NCI-H82 (cell line): Measurements from ENCODE around the gene FBXO31.
A peak's percentile ranks its signal among the peaks of the same experiment; 100 is the strongest.
"Not testable (repeated sequence)": the region's sequence is repeated elsewhere in the genome, so short reads cannot be mapped to it uniquely, and the experiment has no call there.

ENCODE experiments used
- DNase-seq: peaks from one replicate; lab custom pipeline; 2025; lab: John Stamatoyannopoulos, UW

Gene FBXO31

DNA sequence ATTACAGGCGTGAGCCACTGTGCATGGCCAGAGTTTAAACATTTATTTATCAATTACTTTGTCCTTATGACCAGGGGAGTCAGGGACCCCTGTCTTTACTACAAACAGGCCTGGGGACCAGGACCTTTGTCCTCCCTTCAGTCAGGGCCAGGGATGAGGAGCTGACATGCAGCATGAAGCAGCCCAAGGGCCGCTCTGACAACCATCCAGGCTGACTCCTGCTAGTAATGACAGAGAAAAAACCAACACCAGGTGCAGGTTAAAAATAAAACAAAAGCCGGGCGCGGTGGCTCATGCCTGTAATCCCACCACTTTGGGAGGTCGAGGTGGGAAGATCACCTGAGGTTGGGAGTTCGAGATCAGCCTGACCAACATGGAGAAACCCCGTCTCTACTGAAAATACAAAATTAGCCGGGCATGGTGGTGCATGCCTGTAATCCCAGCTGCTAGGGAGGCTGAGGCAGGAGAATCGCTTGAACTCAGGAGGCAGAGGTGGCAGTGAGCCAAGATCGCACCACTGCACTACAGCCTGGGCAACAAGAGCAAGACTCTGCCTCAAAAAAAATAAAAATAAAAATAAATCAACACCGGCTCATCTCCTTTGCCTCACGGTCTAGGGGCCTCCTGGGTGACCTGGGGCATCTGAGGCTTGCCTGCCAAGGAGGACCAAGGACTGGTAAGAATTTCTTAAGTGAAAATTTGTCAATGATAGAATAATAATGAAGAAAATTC lies 20.6 kb downstream of the FBXO31 start:
- DNase-seq, result not testable (repeated sequence)

DNA sequence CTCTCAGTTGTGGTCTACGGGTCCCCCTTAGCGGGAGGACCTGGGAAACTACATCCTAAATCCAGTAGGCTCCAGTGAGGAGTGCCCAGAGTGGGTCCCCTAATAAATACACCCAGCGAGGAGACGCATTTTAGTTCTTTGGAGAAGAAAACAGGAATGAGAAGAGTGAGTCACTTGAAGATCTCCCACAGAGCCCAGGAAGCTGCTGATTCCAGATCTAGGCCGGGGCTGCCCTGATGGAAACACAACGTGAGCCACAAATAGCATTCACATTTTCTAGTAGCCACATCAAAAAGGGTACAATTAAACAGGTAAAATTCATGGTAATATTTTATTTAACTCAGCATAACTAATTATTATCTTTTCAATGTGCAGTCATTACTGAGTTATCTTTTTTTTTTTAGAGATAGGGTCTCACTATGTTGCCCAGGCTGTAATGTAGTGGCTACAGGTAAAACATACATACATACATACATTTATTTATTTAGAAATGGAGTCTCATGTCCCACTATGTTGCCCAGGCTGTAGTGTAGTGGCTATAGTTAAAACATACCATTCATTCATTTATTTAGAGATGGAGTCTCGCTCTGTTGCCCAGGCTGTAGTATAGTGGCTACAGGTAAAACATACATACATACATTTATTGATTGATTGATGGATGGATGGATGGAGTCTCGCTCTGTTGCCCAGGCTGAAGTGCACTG lies 21.5 kb downstream of the FBXO31 start:
- DNase-seq, result no peak

DNA sequence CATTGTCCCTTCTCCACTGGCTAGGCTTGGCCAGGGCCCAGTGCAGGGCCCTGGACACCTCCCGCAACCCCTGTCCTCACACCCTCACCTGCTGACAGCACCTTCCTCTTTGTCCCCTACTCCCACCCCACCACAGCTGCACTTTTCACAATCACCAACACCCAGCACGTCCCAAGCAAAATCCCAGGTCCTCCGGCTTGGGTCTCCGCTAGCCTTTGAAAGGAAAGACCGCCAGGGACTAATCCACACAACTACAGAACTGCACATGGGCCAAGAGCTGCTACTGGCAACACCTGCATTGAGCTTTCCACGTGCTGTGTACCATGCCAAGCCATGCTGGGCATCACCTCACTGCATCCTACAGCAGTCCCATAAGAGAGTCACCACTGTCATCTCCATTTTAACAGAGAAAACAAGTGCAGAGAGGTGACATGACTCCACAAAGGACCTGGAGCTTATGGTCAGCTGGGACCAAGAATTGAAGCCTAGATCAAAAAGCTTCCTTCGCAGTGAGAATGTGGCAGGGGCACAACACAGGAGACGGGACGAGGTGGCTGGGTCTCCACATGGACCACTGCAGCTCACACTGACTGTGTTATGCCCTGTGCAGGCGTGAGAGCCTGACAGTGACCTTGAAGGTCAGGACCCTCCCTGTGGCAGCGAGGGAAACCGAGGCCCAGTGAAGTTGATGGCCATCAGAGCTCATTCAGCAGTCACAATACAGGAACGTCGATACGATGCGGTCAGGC lies 22.5 kb downstream of the FBXO31 start:
- DNase-seq, result no peak

DNA sequence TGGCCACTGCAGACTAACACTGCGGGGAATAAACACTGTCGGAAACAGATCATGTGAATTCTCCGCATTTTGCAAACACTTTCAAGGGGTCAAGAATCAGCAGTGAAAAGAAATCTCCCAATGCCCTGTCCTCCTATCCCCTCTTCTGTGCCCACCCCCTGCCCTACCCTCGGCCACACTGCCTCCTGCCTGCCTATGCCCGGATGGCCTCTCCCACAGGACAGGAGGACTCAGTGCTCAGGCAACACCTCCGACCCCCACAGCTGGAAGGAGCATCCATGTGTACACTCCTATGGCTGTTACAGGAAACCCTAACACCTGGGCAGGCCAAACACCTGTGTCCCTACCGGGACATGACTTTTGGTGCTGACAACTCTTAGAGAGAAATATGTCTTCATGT lies 24.5 kb downstream of the FBXO31 start:
- no peak for DNase-seq

DNA sequence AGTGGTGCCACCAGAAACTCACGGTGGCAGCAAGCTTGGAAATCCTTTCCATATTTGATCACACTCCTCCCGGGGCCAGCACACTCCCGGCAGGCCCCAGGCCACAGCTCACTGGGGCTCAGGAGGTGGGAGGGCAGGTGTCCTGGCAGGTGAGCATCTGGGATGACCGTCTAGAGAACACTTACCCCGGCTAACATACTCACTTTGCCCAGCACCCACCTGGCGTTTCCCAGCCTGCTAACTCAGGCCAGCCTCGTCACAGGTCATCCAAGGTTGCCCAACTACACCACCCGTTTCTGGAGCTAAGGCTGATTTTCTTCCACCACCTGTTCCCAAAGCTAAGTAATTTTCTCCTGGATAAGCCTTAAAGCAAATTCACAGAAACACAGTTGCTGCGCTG lies 24.9 kb downstream of the FBXO31 start:
- peak; percentile 68 for DNase-seq

DNA sequence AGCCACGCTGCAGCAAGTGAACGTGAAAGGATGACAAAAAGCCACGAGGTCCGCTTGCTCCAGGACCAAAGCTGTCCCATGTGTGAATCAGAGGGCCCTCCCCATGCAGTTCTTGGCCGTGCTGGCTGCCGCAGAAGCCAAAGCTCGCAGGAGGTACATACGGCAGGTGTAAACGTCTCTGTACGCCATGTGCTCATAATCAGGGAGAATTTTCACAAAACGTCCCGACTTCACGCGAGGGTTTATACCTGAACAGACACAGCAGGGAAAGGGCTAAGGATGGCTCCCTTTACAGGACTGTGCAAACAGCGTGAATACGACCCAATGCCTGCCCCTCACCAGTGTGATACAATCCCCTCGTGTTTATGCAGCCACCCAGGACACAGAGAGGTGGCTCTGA lies 25.3 kb downstream of the FBXO31 start:
- DNase-seq, result no peak

DNA sequence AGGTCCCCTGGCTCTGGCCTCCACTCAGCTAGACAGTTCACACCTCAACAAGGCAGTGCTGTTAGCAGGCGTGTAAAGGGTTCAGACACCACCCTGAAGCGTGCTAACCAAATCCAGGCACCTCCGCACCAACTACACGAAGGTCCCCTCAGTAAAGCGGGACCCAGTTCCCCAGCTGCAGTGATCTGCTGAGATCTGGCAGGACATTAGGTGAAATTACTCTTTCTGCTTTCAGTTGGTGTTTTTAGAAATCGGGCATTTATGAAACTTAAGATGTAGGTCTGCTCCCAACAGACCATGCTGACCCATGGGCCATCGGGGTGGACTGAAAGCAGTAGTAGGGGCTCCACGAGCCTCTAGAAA lies 27.1 kb downstream of the FBXO31 start:
- DNase-seq, result no peak

DNA sequence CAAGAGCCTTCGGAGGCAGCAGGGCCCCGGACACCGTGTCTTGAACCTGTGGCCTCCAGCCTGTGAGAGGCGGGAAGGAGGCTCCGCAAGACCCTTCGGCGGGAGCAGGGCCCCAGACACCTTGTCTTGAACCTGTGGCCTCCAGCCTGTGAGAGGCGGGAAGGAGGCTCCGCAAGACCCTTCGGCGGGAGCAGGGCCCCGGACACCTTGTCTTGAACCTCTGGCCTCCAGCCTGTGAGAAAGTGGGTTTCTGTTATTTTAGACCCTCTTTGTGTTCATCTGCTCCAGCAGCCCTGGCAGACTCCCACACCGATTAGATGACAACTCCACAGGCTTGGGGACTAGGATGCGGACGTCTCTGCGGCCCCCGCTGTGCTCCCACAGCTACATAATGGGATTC lies 30.0 kb downstream of the FBXO31 start:
- DNase-seq, result peak; percentile 33

DNA sequence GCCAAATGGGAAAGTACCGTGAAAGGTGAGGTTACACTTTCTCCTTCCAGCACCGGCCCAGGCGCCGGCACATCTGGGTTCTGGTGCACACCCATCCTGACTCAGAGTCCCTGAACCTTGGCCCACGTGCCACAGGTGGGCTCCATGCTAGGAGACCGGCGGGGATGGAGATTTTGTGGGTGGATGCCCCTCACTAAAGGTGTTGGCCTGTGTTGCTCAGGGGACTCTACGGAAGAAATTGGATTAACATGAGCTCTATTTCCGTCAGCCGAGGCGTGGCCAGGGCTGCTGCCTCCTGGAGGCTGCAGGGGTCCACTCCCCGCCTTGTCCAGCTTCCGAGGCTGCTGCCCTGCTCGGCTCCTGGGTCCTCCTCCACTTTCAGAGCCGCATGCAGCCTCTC lies 30.8 kb downstream of the FBXO31 start:
- peak; percentile 81 for DNase-seq

DNA sequence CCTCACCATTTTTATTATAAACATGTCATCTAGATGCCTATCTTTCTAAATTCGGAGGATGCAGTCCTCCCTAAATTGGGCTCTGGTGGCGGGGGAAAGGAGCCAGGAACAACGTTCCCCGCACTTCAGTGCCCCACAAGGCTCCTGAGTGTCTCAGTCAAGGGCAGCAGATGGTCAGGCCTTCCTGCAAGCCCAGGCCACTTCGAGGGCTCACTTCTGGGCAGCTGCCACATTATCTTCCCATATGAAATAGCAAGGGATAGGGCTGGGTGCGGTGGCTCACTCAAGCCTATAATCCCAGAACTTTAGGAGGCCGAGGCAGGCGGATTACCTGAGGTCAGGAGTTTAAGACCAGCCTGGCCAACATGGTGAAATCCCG lies 32.3 kb downstream of the FBXO31 start:
- peak; percentile 92 for DNase-seq

DNA sequence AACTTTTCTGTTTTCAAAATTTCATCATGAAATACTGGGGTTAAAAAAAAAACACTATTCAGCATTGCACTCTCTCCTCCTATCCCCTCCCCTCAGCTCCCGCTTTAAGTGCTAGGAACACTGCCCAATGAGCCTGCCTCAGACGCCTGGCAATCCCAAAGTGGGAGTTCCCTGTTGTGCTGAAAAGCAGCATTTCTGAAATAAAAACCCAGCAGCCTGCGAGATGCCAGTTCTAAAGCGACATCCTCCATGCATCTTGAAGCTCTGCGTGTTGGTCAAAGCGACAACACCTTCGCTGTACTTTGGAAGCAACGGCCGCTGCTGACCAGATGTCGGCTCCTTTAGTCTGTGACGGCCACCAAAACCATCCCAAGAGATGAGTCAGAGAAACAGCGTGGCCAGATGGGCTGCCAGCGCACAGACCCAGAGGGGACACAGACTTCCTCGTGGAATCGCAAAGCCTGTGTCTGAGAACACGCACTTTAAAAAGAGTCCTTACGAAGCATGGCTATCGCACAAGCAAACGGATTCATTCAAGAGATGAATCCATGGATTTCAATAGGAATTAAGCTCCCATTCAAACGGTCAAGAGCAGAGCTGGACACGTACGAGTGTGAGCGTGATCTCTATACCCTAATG lies 32.8 kb downstream of the FBXO31 start:
- DNase-seq, result peak; percentile 50

DNA sequence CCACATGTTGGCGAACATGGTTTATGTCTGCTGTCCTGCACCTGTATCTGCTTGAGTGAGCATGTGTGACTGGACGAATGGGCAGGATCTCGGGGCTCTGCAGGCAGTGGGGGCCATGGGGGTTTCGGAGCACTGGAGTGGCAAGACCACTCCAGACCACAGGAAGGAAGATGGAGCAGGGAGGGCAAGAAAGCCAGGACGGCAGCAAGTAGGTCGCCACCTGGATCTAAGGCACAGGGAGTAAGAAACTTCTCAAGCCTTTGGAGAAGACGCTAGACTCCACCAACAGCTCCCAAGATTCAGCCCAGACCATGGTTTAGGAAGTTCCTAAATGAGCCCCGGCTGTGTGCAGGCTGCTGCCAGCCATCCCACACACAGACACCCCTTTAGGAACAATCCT lies 33.5 kb downstream of the FBXO31 start:
- no peak for DNase-seq

DNA sequence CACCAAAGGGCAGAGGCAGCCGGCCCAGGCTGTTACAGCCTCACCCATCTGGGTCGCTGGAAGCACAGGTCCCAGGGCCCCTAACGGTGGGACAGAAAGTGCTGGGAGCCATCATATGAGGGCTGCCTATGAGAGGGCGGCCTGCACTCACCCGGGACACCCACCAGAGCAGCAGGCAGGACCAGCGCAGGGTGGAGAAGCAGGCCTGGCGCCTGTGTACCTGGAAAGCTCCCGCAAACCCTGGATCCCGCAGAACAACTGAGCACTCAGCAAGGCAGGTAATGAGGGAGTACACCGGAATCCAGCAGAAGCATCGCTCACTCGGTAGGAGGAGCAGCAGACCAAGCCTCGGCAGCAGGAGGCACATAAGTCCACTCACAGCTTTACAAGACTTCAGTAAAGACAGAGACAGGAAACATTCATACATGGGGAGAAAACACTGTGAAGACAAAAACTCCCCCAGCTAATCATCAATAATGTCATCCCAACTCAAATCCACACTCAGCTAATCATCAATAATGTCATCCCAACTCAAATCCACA lies 34.9 kb downstream of the FBXO31 start:
- DNase-seq, result no peak

DNA sequence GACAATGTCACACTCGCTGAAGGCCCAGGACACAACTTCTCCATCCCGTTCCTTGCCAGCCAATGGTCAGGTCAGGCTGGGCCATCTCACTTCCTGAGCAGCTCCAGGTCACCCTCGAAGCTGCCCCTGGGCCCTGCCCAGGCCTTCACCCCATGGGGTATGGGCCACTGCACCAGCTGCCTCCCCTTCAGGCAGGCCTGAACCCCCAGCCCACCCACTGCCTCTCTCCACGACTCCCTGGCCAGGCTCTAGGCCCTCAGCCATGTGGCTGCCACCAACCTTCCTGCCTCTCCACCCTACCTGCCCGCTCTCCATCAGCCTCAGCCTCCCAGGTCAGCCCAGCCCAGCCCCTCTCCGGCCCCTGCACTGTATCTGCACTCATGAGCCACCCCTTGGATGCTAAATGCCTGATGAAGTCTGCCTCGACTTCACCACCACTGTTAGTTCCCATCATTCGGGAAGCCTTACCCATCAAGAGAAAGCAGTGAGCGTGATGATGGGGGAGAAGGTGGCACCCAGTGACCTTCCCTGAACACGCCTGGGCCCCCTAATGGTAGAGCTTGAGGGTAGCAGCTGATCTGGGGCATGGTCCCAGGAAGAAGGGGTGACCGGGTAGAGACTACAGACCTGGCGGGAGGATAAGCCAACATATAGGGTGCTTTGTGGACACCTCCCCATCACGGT lies 35.5 kb downstream of the FBXO31 start:
- no peak for DNase-seq

DNA sequence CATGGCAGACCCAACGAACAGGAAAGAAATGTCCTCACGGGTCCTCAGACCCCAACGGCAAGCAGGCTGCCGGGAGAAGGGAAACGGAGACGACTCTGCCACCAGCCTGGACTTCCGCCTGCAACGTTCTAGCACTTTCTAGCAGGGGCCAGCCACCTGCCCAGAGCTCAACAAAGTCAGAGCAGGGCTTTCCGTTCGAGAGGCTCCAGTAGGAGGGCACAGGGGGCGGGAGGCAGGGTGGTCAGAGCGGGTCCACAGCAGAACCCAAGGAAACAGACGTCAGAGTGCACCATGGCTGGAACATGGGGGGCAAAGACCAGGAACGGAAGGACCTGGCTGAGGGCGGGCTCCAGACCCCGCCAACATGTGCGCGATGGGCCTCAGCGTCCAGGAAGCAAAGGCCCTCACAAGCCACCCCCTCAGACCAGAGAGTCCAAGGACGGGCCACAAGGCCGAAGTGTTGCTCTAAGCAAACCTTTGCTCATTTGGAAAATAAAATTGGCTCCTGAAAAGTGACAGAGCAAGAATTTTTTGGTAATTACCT lies 37.0 kb downstream of the FBXO31 start:
- DNase-seq, result no peak

DNA sequence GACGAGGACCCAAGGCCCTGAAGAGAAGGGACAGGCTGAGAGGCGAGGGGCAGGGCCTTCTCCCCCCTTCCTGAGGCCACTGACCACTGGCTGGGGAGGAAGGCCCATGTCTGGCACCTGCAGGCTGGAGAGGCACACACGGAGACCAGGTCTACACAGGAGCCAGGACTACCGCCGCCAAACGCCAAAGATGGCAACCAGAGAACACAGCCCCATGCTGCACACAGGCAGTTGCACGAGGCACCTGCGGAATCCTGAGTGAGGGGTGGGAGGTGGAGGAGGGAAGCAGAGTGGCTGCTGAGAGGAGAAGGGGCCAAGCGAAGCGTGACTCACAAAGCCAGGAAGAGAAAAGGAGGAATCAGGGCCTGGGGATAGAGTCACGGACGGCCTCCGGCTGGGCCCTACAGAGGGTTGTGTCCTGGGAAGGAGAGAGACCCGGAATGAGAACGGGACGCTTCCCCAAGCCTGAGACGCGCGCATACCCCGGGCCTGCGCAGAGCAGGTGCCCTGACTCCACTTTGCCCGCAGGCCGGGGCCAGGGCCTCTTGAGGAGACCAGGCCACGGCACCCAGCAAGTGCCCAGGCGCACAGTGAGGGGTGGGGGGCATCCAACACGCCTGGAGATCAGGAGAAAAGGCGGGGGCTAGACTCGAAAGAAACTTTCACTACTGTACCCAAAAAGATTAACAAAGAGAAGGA lies 37.7 kb downstream of the FBXO31 start:
- DNase-seq, result no peak

DNA sequence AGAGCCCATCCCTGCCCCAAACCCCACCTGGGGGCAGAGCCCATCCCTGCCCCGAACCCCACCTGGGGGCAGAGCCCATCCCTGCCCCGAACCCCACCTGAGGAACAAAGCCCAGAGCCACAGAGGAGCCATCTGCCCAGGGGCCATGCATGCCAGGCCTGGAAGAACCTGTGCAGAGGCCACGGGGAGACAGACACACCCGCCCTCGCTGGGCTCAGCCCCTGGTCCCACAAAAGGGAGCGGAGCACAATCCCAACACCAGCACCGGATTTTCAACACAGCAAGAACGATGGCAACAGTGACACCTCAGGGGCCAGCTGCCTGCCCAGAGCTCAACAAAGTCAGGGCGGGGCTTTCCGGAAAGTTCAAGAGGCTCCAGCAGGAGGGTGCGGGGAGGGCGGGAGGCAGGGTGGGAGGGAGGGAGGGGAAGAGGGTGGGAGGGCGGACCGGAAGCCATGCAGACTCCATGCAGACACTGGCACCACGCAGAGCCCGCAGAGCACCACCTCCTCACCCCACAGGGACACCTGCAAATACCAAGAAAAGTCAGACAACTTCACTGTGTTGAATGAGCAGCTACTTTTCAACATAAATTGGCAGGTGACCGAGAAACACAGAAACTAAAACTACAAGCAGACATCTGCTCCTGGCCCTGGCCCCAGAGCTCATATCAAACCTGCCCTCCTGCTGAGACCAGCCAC lies 38.5 kb downstream of the FBXO31 start:
- no peak for DNase-seq

DNA sequence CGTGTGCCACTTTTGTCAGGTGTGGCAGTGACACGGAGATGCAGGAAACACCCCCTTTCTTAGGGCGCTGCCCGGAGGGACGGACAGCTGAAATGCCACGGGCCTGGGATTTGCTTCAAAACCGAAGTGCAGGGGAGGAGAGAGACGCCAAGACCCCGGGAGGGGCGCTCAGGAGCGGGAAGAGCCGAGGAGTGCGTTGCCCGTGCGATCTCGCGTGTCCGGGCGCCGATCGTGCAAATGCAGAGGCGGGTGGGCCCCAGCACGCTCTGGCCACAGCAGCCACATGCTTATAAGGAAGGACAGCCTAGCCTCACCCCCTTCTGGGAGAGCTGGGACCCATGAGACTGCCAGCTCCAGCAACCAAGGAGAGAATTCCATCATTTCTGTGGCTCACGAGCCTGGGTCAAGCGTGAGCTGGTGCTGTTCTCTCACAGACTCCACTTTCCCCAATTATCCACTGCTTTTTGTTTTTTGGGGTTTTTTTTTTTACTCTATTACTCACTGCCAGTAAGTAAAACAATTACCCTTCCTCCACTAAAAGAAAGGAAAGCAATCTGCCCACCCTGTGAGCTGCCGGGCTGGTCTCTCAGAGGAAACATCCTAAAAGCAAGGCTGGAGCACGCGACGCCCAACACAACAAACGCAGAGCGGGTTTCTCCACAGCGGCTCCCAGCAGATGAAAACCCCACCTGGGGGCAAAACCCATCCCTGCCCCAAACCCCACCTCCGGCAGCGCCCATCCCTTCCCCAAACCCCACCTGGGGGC lies 39.2 kb downstream of the FBXO31 start:
- no peak for DNase-seq

DNA sequence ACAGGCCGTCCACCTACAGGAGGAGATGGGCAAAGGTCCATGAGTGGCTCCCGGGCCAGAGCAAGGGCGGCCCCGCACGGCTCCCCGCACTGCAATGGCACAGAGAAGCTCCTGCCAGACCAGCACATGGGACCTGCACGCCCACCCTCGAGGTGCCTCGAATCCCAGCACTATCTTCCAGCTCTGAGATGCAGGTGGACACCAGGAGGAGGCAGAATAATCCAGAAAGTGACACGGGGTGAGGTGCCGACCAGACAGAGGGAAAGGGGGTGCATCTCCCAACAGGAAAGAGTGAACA lies 39.9 kb downstream of the FBXO31 start:
- no peak for DNase-seq
